SU-DHL-6 (cell line): ENCODE data around the gene MCOLN3.

Source experiments
- EZH2phosphoT487 ChIP-seq: fragments of 200-600 bp; sonication (generic), shearing (Covaris generic); conservative IDR thresholded peaks from 2 replicates; pipeline ENCODE4 v1.6.1; 2018; ENCODE audit warnings: mild to moderate bottlenecking, antibody characterized with exemption, low read length, moderate library complexity, mixed read lengths
- TF ChIP-seq, protein P1 (sequence below): fragments of 200-600 bp; sonication (generic); IDR thresholded peaks from one replicate; pipeline ENCODE4 v1.5.1; 2017; ENCODE audit warnings: antibody characterized with exemption, mild to moderate bottlenecking, low read length, moderate library complexity; ENCODE audit not compliant: insufficient read depth, poor library complexity, severe bottlenecking

DNA sequence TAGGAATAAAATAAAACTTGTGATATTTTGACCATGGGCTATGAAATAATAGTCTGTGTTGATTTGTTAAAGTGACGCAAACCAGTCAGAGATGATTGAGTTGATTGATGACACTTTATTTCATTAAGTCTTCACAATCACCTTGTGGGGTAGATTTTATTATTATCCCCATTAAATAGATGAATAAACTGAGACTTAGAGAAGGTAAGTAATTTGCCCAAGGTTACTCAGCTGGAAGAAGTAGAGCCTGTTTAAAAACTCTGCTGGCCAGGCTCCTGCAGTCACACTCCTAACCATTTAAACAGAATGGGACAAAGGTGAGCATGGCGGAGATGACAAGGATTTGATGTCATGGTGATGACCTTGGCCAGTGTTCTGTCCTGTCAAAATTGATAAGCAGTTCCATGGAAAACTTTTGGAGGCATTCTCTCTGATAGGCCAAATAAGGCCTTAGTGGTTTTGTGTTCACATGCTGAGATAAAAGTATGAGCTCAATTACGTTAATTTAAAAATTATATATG, 22.7 kb upstream of the MCOLN3 start:
- TF ChIP-seq, protein P1, sequence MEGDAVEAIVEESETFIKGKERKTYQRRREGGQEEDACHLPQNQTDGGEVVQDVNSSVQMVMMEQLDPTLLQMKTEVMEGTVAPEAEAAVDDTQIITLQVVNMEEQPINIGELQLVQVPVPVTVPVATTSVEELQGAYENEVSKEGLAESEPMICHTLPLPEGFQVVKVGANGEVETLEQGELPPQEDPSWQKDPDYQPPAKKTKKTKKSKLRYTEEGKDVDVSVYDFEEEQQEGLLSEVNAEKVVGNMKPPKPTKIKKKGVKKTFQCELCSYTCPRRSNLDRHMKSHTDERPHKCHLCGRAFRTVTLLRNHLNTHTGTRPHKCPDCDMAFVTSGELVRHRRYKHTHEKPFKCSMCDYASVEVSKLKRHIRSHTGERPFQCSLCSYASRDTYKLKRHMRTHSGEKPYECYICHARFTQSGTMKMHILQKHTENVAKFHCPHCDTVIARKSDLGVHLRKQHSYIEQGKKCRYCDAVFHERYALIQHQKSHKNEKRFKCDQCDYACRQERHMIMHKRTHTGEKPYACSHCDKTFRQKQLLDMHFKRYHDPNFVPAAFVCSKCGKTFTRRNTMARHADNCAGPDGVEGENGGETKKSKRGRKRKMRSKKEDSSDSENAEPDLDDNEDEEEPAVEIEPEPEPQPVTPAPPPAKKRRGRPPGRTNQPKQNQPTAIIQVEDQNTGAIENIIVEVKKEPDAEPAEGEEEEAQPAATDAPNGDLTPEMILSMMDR, result no peak
- TF ChIP-seq EZH2phosphoT487, result no peak
